Mesenchymal stem cell (in vitro differentiated cells and primary cell): ENCODE measurements around the gene TMEM9.
A peak's percentile ranks its signal among the peaks of the same experiment; 100 is the strongest.

Source experiments
- DNase-seq: peaks from one replicate; pipeline ENCODE4 v3.0.0-alpha.2; 2013
- H2AFZ ChIP-seq: one replicate; pipeline ENCODE4 v1.6.1; 2013; ENCODE audit warnings: low read depth, mild to moderate bottlenecking, control low read depth, inconsistent platforms, low read length, moderate library complexity
- H2AK5ac ChIP-seq: 2 replicates; pipeline ENCODE4 v1.6.1; 2013; ENCODE audit warnings: low read length, moderate library complexity, mild to moderate bottlenecking, inconsistent platforms; ENCODE audit not compliant: severe bottlenecking
- H2BK120ac ChIP-seq: one replicate; pipeline ENCODE4 v1.6.1; 2013; ENCODE audit warnings: low read depth, mild to moderate bottlenecking, inconsistent platforms, low read length, moderate library complexity
- H2BK12ac ChIP-seq, 2 experiments: one replicate each; pipeline ENCODE4 v1.6.1; 2013; ENCODE audit warnings: inconsistent platforms in 2 of 2, low read length in 2 of 2, mild to moderate bottlenecking in 2 of 2, moderate library complexity in 2 of 2, control low read depth in 1 of 2
- H2BK15ac ChIP-seq: one replicate; pipeline ENCODE4 v1.6.1; 2013; ENCODE audit warnings: mild to moderate bottlenecking, low read depth, inconsistent platforms; ENCODE audit not compliant: poor library complexity, severe bottlenecking
- H2BK5ac ChIP-seq: 2 replicates; pipeline ENCODE4 v1.6.1; 2013; ENCODE audit warnings: low read depth, mild to moderate bottlenecking, low read length, control low read depth, inconsistent platforms; ENCODE audit not compliant: poor library complexity, severe bottlenecking
- H3K14ac ChIP-seq, 2 experiments: one replicate each; pipeline ENCODE4 v1.6.1; 2013; ENCODE audit warnings: inconsistent platforms in 2 of 2, low read length in 2 of 2, control low read depth in 1 of 2, mild to moderate bottlenecking in 1 of 2, moderate library complexity in 1 of 2
- H3K18ac ChIP-seq, 2 experiments: one replicate each; pipeline ENCODE4 v1.6.1; 2013; ENCODE audit warnings: inconsistent platforms in 2 of 2, low read length in 2 of 2, control low read depth in 1 of 2, low read depth in 1 of 2, mild to moderate bottlenecking in 1 of 2
- H3K23ac ChIP-seq, 2 experiments: one replicate each; pipeline ENCODE4 v1.6.1; 2013; ENCODE audit warnings: inconsistent platforms in 2 of 2, low read length in 2 of 2, mild to moderate bottlenecking in 2 of 2, moderate library complexity in 2 of 2, control low read depth in 1 of 2
- H3K27ac ChIP-seq: 2 replicates; pipeline ENCODE4 v1.5.1; 2013; ENCODE audit warnings: mild to moderate bottlenecking, moderate library complexity, low read length, control low read depth, inconsistent platforms; ENCODE audit not compliant: poor library complexity, severe bottlenecking
- H3K27me3 ChIP-seq, 2 experiments: 2 replicates each; pipeline versions ENCODE4 v1.6.1 to v1.7.0; 2013; ENCODE audit warnings: low read length in 2 of 2, mild to moderate bottlenecking in 2 of 2, moderate library complexity in 2 of 2, control low read depth in 1 of 2, inconsistent platforms in 1 of 2; ENCODE audit not compliant: control insufficient read depth in 1 of 2, insufficient read depth in 1 of 2
- H3K36me3 ChIP-seq, 2 experiments: 2 replicates each; pipeline versions ENCODE4 v1.6.1 to v1.7.0; 2013; ENCODE audit warnings: low read length in 2 of 2, control low read depth in 1 of 2, inconsistent platforms in 1 of 2, low read depth in 1 of 2, mild to moderate bottlenecking in 1 of 2; ENCODE audit not compliant: insufficient read depth in 2 of 2, control insufficient read depth in 1 of 2
- H3K4ac ChIP-seq, 2 experiments: one replicate each; pipeline ENCODE4 v1.6.1; 2013; ENCODE audit warnings: inconsistent platforms in 2 of 2, low read length in 2 of 2, mild to moderate bottlenecking in 2 of 2, moderate library complexity in 2 of 2, control low read depth in 1 of 2, low read depth in 1 of 2
- H3K4me1 ChIP-seq: 2 replicates; pipeline ENCODE4 v1.6.1; 2013; ENCODE audit warnings: low read depth, low read length, control low read depth; ENCODE audit not compliant: control insufficient read depth, insufficient read depth
- H3K4me2 ChIP-seq: 2 replicates; pipeline ENCODE4 v1.6.1; 2013; ENCODE audit warnings: low read length, mild to moderate bottlenecking, inconsistent platforms; ENCODE audit not compliant: poor library complexity, severe bottlenecking
- H3K4me3 ChIP-seq, 2 experiments: 2 replicates each; pipeline versions ENCODE4 v1.5.1 to v1.7.0; 2013; ENCODE audit warnings: low read length in 2 of 2, mild to moderate bottlenecking in 2 of 2, control low read depth in 1 of 2, low read depth in 1 of 2; ENCODE audit not compliant: insufficient read depth in 1 of 2
- H3K79me1 ChIP-seq: replicated peaks from 2 replicates; pipeline ENCODE4 v1.6.1; 2013; ENCODE audit warnings: mild to moderate bottlenecking, control low read depth, low read length, inconsistent platforms; ENCODE audit not compliant: poor library complexity, severe bottlenecking
- H3K9ac ChIP-seq: 2 replicates; pipeline ENCODE4 v1.7.0; 2013; ENCODE audit warnings: mild to moderate bottlenecking, low read length, moderate library complexity
- H3K9me3 ChIP-seq: 2 replicates; pipeline ENCODE4 v1.7.0; 2013; ENCODE audit warnings: mild to moderate bottlenecking, low read length; ENCODE audit not compliant: control insufficient read depth
- H4K8ac ChIP-seq: one replicate; pipeline ENCODE4 v1.6.1; 2013; ENCODE audit warnings: inconsistent platforms, mild to moderate bottlenecking, low read length, moderate library complexity
- H4K91ac ChIP-seq: one replicate; pipeline ENCODE4 v1.6.1; 2013; ENCODE audit warnings: mild to moderate bottlenecking, low read length, inconsistent platforms
- WGBS: methylation state at CpG from one replicate; pipeline ENCODE4 v1.1.7; 2013; ENCODE audit warnings: mixed read lengths; 5-methylcytosine and 5-hydroxymethylcytosine counted together

Gene TMEM9

DNA sequence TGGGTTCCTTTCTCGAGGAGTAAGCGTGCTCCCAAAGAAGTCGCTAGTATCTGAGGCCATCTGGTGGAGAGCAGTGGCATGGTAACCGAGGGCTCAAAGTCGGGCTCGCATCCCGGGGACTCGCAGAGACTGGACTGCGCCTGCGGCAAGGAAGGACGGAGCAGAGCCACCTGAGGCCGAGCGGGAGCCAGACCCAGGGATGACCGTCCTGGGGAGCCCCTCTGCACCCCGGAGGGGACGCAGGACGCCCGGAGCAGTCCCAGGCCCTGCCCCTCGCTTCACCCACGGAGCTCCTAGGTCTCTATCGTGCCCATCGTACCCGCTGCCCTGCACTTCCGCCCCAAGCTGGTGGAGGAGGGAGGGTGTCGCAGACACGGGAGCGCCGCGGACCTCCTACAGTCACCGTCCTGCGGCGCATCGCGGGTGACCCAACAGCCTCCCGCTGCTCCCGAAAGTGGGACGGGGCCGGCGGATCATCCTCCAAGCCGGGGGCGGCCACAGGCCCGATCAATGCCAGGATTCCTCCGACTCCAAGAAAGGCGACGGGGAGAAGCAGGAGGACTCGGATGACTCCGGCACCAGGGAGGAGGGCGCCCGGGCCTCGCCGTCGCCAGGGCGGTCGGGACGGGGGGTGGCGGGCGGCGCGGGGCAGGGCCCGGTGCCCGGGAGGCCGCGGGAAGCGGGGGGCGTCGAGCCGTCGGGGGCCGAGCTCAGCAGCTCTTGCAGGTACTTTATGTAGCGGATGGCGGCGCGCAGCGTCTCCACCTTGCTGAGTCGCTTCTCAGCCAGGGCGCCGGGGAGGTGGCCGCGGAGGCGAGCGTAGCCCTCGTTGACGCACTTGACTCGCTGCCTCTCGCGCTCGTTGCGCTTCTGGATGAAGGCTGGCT, 39.8 kb downstream of the TMEM9 start:
- H4K91ac ChIP-seq = peak overlapping the region; percentile 81
- H3K4ac ChIP-seq = peak overlapping the region in 1 of 2 experiments; percentile 19
- no peaks in the 10 kb centered on the region for H3K9me3 ChIP-seq
- H3K4me2 ChIP-seq = peak overlapping the region; percentile 90
- H2BK5ac ChIP-seq = no peak overlapping the region
- no peak overlapping the region for H2AK5ac ChIP-seq
- peaks cover 3% of the 10 kb centered on the region for H3K79me1 ChIP-seq
- H3K27ac ChIP-seq = no peak overlapping the region
- H4K8ac ChIP-seq = peak overlapping the region; percentile 95
- 1% methylated on average over 69 of the region's 88 CpGs for WGBS
- H2AFZ ChIP-seq = peak overlapping the region; percentile 60
- H3K18ac ChIP-seq = peak overlapping the region; percentile 55 to 88
- peak; percentile 93 for DNase-seq
- no peak overlapping the region for H3K14ac ChIP-seq
- H3K4me3 ChIP-seq = peak overlapping the region; percentile 68 to 87
- peak overlapping the region; percentile 61 for H2BK120ac ChIP-seq
- peaks cover 15% of the 10 kb centered on the region for H3K4me1 ChIP-seq
- peak overlapping the region in 1 of 2 experiments; percentile 4 for H2BK12ac ChIP-seq
- H2BK15ac ChIP-seq = peak overlapping the region; percentile 41
- H3K23ac ChIP-seq = peak overlapping the region in 1 of 2 experiments; percentile 73
- peaks cover 0 to 4% of the 10 kb centered on the region in 2 experiments for H3K36me3 ChIP-seq
- H3K9ac ChIP-seq = peak overlapping the region; percentile 81
- peaks cover 18 to 26% of the 10 kb centered on the region in 2 experiments for H3K27me3 ChIP-seq

- peak overlapping the region in 1 of 2 experiments; percentile 87 for H3K4me3 ChIP-seq
- no peak overlapping the region for H2BK15ac ChIP-seq
- WGBS = 31% methylated on average over 12 of the region's 17 CpGs
- no peak overlapping the region for H2BK120ac ChIP-seq
- no peak overlapping the region for H2AFZ ChIP-seq
- H3K9ac ChIP-seq = peak overlapping the region; percentile 81
- H3K27me3 ChIP-seq = peaks cover 18 to 28% of the 10 kb centered on the region in 2 experiments
- no peak overlapping the region for H3K14ac ChIP-seq
- no peak overlapping the region for H2BK12ac ChIP-seq
- DNase-seq = no peak
- H4K8ac ChIP-seq = no peak overlapping the region
- H2BK5ac ChIP-seq = no peak overlapping the region
- H3K9me3 ChIP-seq = no peaks in the 10 kb centered on the region
- H3K4ac ChIP-seq = no peak overlapping the region
- no peak overlapping the region for H2AK5ac ChIP-seq
- peaks cover 3% of the 10 kb centered on the region for H3K79me1 ChIP-seq
- no peak overlapping the region for H3K23ac ChIP-seq
- no peak overlapping the region for H4K91ac ChIP-seq
- no peak overlapping the region for H3K18ac ChIP-seq
- peak overlapping the region; percentile 90 for H3K4me2 ChIP-seq
- H3K36me3 ChIP-seq = peaks cover 0 to 4% of the 10 kb centered on the region in 2 experiments
- H3K4me1 ChIP-seq = peaks cover 15% of the 10 kb centered on the region
- H3K27ac ChIP-seq = no peak overlapping the region
Measured at GRCh38 chr1:201113451-201114244, 40.6 kb downstream of the TMEM9 start.

DNA sequence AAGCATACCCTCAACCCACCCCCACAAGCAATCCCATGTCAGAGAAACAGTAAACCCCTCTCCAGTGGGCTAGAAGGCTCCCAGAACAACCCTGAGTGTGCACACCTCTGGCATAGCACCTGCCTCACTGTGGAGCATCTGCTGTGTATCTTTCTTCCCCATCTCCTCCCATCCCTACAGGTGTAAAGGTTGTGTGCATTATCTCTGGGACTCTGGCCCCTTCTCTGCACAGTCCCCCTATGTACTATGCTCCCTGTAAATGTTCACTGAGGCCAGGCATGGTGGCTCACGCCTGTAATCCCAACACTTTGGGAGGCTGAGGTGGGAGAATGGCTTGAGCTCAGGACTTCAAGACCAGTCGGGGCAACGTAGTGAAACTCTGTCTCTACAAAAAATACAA, 41.3 kb downstream of the TMEM9 start:
- H2AFZ ChIP-seq = no peak overlapping the region
- H3K4me1 ChIP-seq = peaks cover 15% of the 10 kb centered on the region
- peaks cover 18 to 30% of the 10 kb centered on the region in 2 experiments for H3K27me3 ChIP-seq
- H3K36me3 ChIP-seq = peaks cover 0 to 4% of the 10 kb centered on the region in 2 experiments
- H3K23ac ChIP-seq = no peak overlapping the region
- no peak overlapping the region for H4K8ac ChIP-seq
- no peaks in the 10 kb centered on the region for H3K9me3 ChIP-seq
- no peak overlapping the region for H2BK15ac ChIP-seq
- no peak for DNase-seq
- no peak overlapping the region for H2AK5ac ChIP-seq
- H2BK5ac ChIP-seq = no peak overlapping the region
- H3K18ac ChIP-seq = no peak overlapping the region
- peaks cover 3% of the 10 kb centered on the region for H3K79me1 ChIP-seq
- no peak overlapping the region for H2BK120ac ChIP-seq
- H4K91ac ChIP-seq = no peak overlapping the region
- no peak overlapping the region for H3K9ac ChIP-seq
- 89% methylated on average over 3 of the region's 3 CpGs for WGBS
- no peak overlapping the region for H3K4me2 ChIP-seq
- H3K14ac ChIP-seq = no peak overlapping the region
- no peak overlapping the region for H3K4ac ChIP-seq
- H2BK12ac ChIP-seq = no peak overlapping the region
- no peak overlapping the region for H3K27ac ChIP-seq
- no peak overlapping the region for H3K4me3 ChIP-seq
